Transverse colon (tissue), 4 donors: ENCODE data around the gene RPS19BP1. TPM values are rescaled to one million over a fixed set of nuclear protein-coding genes. Genes with fewer than 3 reads are reported as not detected.

Experiments
- DNase-seq: peaks from one replicate; pipeline ENCODE4 v3.0.0-alpha.2; 2019
- H3K27ac ChIP-seq, 4 donors: fragments of 200-600 bp; sonication (generic); 2 replicates each; pipeline ENCODE4 v1.5.1; 2016 to 2018; ENCODE audit warnings: inconsistent platforms in 4 of 4
- H3K27me3 ChIP-seq: fragments of 200-600 bp; sonication (generic); 2 replicates; pipeline ENCODE4 v1.5.1; 2017; ENCODE audit warnings: inconsistent platforms
- H3K36me3 ChIP-seq, 4 donors: fragments of 200-600 bp; sonication (generic); 2 replicates each; pipeline ENCODE4 v1.5.1; 2017 to 2019; ENCODE audit warnings: inconsistent platforms in 4 of 4
- H3K4me1 ChIP-seq, 4 donors: fragments of 200-600 bp; sonication (generic); 2 replicates each; pipeline ENCODE4 v1.5.1; 2017 to 2020; ENCODE audit warnings: inconsistent platforms in 4 of 4
- H3K4me3 ChIP-seq, 4 donors: fragments of 200-600 bp; sonication (generic); 1 replicate in 1 of 4; 2 replicates in 3 of 4; pipeline versions ENCODE4 v1.5.1 to v1.6.1; 2017 to 2019; ENCODE audit warnings: inconsistent platforms in 4 of 4
- H3K9me3 ChIP-seq, 2 donors: fragments of 200-600 bp; sonication (generic); 2 replicates each; pipeline ENCODE4 v1.5.1; 2017 to 2019; ENCODE audit warnings: inconsistent platforms in 2 of 2
- CTCF ChIP-seq, 5 experiments: fragments of 200-600 bp in 3 of 5; fragments of 450-650 bp in 2 of 5; sonication (generic) in 3 of 5; IDR thresholded peaks; 1 replicate in 2 of 5; 2 replicates in 3 of 5; pipeline ENCODE4 v1.5.1; 2016 to 2017; ENCODE audit warnings: antibody characterized with exemption in 5 of 5, inconsistent platforms in 3 of 5, mild to moderate bottlenecking in 2 of 5, moderate library complexity in 1 of 5
- EP300 ChIP-seq: sonication (generic); formaldehyde crosslinking; IDR thresholded peaks from one replicate; pipeline ENCODE4 v1.6.1; 2017; ENCODE audit warnings: antibody characterized with exemption, low read depth
- POLR2A ChIP-seq: fragments of 450-650 bp; IDR thresholded peaks from one replicate; pipeline ENCODE4 v1.6.1; 2016; ENCODE audit warnings: antibody characterized with exemption, mild to moderate bottlenecking, moderate library complexity
- POLR2AphosphoS5 ChIP-seq, 3 donors: sonication (generic); formaldehyde crosslinking; IDR thresholded peaks; one replicate each; pipeline ENCODE4 v1.6.1; 2016; ENCODE audit warnings: antibody characterized with exemption in 3 of 3
- WGBS, 2 donors: methylation state at CpG; one replicate each; pipeline ENCODE4 v1.1.5; 2018; ENCODE audit warnings: low coverage in 1 of 2; 5-methylcytosine and 5-hydroxymethylcytosine counted together
- in situ Hi-C, 4 donors: fragments of 200-750 bp; cut with MboI; loops; one replicate each; pipeline versions ENCODE4 v1.15.0 to v1.15.1; 2017; ENCODE audit warnings: low sequenced_read_pairs in 3 of 4, low pct_ligation_motif_present in 1 of 4, low pct_unique_long_range_greater_than_20kb in 1 of 4
- intact Hi-C: fragments of 100-400 bp; cut with DNase I; formaldehyde crosslinking; loops from one replicate; pipeline ENCODE4 v1.15.1; 2023; ENCODE audit warnings: low total_unique reads
- total RNA-seq, 4 donors: library from RNA; depleted of rRNA; stranded (reverse); fragments of >200 nt; gene quantifications; one replicate each; pipeline ENCODE4 v1.1.0, GENCODE V29; 2016

Gene RPS19BP1
- total RNA-seq, 4 donors from 2014 or later = 20.5 to 153 (median 97.8) TPM

DNA sequence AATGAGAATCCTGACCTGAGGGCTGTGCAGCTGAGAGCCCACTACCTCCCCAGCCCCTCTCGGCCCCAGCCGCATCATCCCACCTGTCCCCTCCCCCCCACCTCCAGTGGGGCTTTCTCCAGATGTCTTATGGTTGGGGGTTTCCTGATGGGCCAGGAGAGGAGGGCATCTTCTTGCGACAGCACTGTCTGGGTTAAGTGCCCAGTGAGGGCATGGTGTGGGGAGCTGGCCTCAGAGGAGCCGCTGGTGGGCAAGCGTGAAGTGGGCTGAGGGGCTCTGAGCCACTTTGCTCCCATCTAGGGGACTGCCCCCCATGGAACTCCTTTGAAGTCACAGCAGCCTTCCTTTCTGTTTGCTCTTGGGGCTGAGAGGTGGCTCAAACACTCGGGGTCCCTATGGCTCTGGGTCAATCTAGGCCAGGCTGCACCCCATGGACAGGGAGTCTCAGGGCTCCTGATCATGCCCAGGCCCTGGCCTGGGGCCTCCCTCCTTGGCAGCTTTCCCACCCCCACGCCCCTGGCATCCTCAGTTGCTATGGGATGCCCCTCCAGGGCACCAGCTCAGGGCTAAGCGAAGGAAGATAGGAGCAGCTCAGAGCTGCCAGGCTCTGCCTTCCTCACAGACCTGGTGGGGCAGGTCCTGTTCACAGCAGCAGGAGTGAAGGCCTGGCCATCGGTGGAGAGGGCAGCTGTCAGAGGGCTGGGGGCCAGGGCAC lies 41.4 kb downstream of the RPS19BP1 start:
- H3K27me3 ChIP-seq = no peaks in the 10 kb centered on the region
- in situ Hi-C loops (loop anchor here in 1 of 4 donors (5.0 kb wide), 1 partner anchor 41 kb away; the partner anchor contains the start of gene RPS19BP1), intact Hi-C loops (no loop called here)
- no peaks in the 10 kb centered on the region for H3K9me3 ChIP-seq
- DNase-seq = no peak
- TF ChIP-seq POLR2AphosphoS5 (IDR thresholded peaks at IDR 0.05) (no peak), CTCF (IDR thresholded peaks at IDR 0.05) (no peak), EP300 (no peak), POLR2A (no peak)
- no peak overlapping the region for H3K27ac ChIP-seq
- H3K4me1 ChIP-seq = peaks cover 0 to 11% (median 3%) of the 10 kb centered on the region in 4 donors
- no peak overlapping the region for H3K4me3 ChIP-seq
- 75% methylated on average over 9 of the region's 9 CpGs; no CpG with 5 or more reads in 1 of the 2 donors for WGBS, 2 donors
- H3K36me3 ChIP-seq = no peaks in the 10 kb centered on the region

DNA sequence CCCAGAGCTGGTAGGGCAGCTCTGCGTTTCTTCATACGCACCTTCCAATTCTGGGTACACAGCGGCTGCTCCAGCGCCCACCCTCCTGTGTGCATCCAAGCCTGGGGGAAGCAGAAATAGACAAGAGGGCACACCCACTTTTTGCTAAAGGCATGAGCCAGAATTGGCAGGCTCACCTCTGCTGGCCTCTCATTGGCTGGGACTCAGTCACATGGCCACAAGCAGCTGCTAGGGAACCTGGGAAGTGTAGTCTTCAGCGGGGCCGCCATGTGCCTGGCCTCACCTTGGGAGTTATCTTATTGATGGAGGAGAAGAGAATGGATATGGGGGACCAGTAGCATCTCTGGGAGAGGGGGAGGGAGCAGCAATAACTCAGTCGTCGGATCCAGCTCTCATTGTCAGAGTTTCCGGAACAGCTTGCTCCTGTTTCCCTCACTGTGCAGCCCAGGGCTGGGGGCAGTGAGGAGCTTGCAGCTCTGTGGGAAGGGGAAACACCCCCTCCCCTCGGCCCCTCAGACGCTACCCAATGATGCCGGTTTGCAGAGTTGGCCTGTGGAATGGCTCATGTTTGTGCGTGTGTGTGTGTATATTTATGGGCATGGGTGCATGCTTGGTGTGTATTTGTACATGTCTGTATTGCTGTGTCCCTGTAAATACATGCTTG lies 42.3 kb downstream of the RPS19BP1 start:
- Histone ChIP-seq H3K4me1 (peaks cover 0 to 11% (median 3%) of the 10 kb centered on the region in 4 donors), H3K27ac (no peak overlapping the region), H3K27me3 (no peaks in the 10 kb centered on the region), H3K36me3 (no peaks in the 10 kb centered on the region), H3K4me3 (no peak overlapping the region), H3K9me3 (no peaks in the 10 kb centered on the region)
- intact Hi-C loops = no loop called here
- 63% methylated on average over 13 of the region's 13 CpGs; no CpG with 5 or more reads in 1 of the 2 donors for WGBS, 2 donors
- no peak for TF ChIP-seq POLR2A
- no peak for TF ChIP-seq EP300
- no peak for TF ChIP-seq CTCF (IDR thresholded peaks at IDR 0.05)
- no peak for TF ChIP-seq POLR2AphosphoS5 (IDR thresholded peaks at IDR 0.05)
- peak; percentile 71 for DNase-seq
- in situ Hi-C loops = loop anchor here in 1 of 4 donors (5.0 kb wide), 1 partner anchor 42 kb away; the partner anchor contains the start of gene RPS19BP1

DNA sequence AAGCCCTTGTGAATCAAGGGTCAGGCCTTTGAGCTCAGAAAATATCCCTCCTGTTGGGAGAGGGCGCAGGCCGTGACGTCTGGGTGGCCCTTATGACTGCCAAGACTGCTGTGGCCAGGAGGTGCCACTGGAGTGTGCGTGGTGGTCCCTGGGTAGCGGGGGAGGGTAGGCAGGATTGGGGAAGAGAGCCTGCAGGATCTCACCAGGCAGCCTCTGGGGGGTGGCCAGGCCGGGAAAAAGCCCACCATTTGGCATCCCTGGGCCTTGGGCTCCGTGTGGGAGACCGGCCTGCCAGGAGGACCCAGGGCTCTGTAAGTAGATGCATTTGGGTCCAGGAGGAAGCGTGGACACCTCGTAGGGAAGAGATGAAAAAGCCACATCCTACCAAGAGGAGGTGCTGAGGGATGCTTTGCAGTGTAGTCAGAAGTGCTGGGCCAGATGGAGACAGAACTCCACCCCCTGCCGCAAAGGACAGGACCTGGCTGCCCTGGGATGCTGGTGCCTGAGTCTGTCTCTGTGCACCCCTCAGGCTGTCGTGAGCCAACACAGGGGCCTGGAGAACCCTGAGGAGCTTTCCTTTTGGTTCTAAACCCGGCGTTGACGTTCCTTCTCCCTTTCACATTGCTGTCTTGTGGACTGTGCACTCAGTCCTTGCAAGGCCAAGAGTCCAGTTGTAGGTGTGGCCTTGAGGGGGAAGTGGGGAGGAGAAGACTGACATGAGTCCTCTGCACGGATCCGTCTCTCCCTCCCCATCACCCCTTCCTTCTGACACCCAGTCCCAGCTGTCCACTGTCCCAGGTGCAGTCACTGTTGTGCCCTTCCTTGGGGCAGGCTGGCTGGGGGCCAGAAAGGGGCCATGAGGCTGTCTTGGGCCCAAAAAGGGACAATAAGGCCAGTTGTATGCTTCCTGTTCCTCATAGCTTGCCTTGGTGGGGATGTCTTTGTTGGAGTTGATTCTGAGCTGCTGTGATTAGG lies 43.2 kb downstream of the RPS19BP1 start:
- in situ Hi-C loops (loop anchor here in 1 of 4 donors (5.0 kb wide), 1 partner anchor 43 kb away; the partner anchor contains the start of gene RPS19BP1), intact Hi-C loops (no loop called here)
- Histone ChIP-seq H3K4me1 (peaks cover 0 to 11% (median 3%) of the 10 kb centered on the region in 4 donors), H3K9me3 (no peaks in the 10 kb centered on the region), H3K27ac (no peak overlapping the region), H3K27me3 (no peaks in the 10 kb centered on the region), H3K4me3 (no peak overlapping the region), H3K36me3 (no peaks in the 10 kb centered on the region)
- WGBS, 2 donors = 78% methylated on average over 17 of the region's 17 CpGs; no CpG with 5 or more reads in 1 of the 2 donors
- DNase-seq = no peak
- TF ChIP-seq CTCF (IDR thresholded peaks at IDR 0.05) (no peak), EP300 (no peak), POLR2AphosphoS5 (IDR thresholded peaks at IDR 0.05) (no peak), POLR2A (no peak)
